GM23248 (cell line): ENCODE measurements around the gene NEK11. TPM values are rescaled to one million over a fixed set of nuclear protein-coding genes. Genes with fewer than 3 reads are reported as not detected.

ENCODE experiments used
- DNase-seq: peaks from one replicate; pipeline ENCODE4 v3.0.0-alpha.2; 2015
- H2AFZ ChIP-seq: fragments of 200-600 bp; sonication (generic); 2 replicates; pipeline ENCODE4 v1.6.1; 2016; ENCODE audit warnings: antibody characterized with exemption
- H3F3A ChIP-seq: fragments of 200-600 bp; sonication (generic); 2 replicates; pipeline ENCODE4 v1.6.1; 2016; ENCODE audit warnings: mild to moderate bottlenecking, antibody characterized with exemption, mixed run types; ENCODE audit not compliant: insufficient read depth
- H3K27ac ChIP-seq: fragments of 200-600 bp; sonication (generic); 2 replicates; pipeline ENCODE4 v1.5.1; 2016; ENCODE audit warnings: mild to moderate bottlenecking
- H3K27me3 ChIP-seq: fragments of 200-600 bp; sonication (generic); replicated peaks from 2 replicates; pipeline ENCODE4 v1.6.1; 2016; ENCODE audit warnings: mild to moderate bottlenecking; ENCODE audit not compliant: insufficient read depth
- H3K36me3 ChIP-seq: fragments of 200-600 bp; sonication (generic); 2 replicates; pipeline ENCODE4 v1.6.1; 2016; ENCODE audit warnings: low read depth, mild to moderate bottlenecking
- H3K4me1 ChIP-seq: fragments of 200-600 bp; sonication (generic); 2 replicates; pipeline ENCODE4 v1.6.1; 2016; ENCODE audit warnings: mild to moderate bottlenecking; ENCODE audit not compliant: insufficient read depth
- H3K4me2 ChIP-seq: fragments of 200-600 bp; sonication (generic); one replicate; pipeline ENCODE4 v1.6.1; 2016; ENCODE audit warnings: mild to moderate bottlenecking; ENCODE audit not compliant: unreplicated experiment
- H3K4me3 ChIP-seq: fragments of 200-600 bp; sonication (generic); 2 replicates; pipeline ENCODE4 v1.5.1; 2016; ENCODE audit warnings: mild to moderate bottlenecking
- H3K79me2 ChIP-seq: fragments of 200-600 bp; sonication (generic); 2 replicates; pipeline ENCODE4 v1.6.1; 2016; ENCODE audit warnings: mild to moderate bottlenecking; ENCODE audit not compliant: insufficient read depth
- H3K9ac ChIP-seq: fragments of 200-600 bp; sonication (generic); 2 replicates; pipeline ENCODE4 v1.6.1; 2016; ENCODE audit warnings: mild to moderate bottlenecking
- H3K9me2 ChIP-seq: fragments of 200-600 bp; sonication (generic); 2 replicates; pipeline ENCODE4 v1.6.1; 2016; ENCODE audit warnings: mixed run types, mild to moderate bottlenecking, moderate library complexity; ENCODE audit not compliant: insufficient read depth
- H3K9me3 ChIP-seq: fragments of 200-600 bp; sonication (generic); one replicate; pipeline ENCODE4 v1.6.1; 2017; ENCODE audit warnings: low read depth
- H4K20me1 ChIP-seq: fragments of 200-600 bp; sonication (generic); 2 replicates; pipeline ENCODE4 v1.6.0; 2016; ENCODE audit not compliant: insufficient read depth
- EZH2 ChIP-seq: fragments of 200-600 bp; sonication (generic); IDR thresholded peaks from 2 replicates; pipeline ENCODE4 v1.6.1; 2018; ENCODE audit warnings: antibody characterized with exemption, mild to moderate bottlenecking; ENCODE audit not compliant: insufficient read depth, poor library complexity, severe bottlenecking
- EZH2phosphoT487 ChIP-seq: fragments of 200-600 bp; sonication (generic); IDR thresholded peaks from 2 replicates; pipeline ENCODE4 v1.6.1; 2018; ENCODE audit warnings: antibody characterized with exemption, moderate library complexity, mild to moderate bottlenecking, low read depth; ENCODE audit not compliant: insufficient read depth
- WGBS, 2 experiments: methylation state at CpG; one replicate each; pipeline ENCODE4 v1.1.6; 2015 to 2017; ENCODE audit warnings: low lambda C conversion rate in 2 of 2, low coverage in 1 of 2; ENCODE audit errors: missing lambda C conversion rate in 2 of 2; 5-methylcytosine and 5-hydroxymethylcytosine counted together
- in situ Hi-C: fragments of 300-500 bp; cut with MboI; formaldehyde crosslinking; loops from 2 replicates; pipeline ENCODE4 v1.15.0; 2020
- polyA plus RNA-seq: library from polyadenylated mRNA; unstranded; fragments of >200 nt; fragmentation: Nextera tagmentation; extraction: Ambion mirVana; gene quantifications from 2 replicates; pipeline ENCODE4 v1.2.1, GENCODE V29; 2016
- total RNA-seq: library from RNA; depleted of rRNA; stranded (reverse); fragments of >200 nt; shearing (Covaris generic); gene quantifications from 2 replicates; pipeline ENCODE4 v1.2.3, GENCODE V29; 2014; rRNA removed

The NEK11 gene, protein sequence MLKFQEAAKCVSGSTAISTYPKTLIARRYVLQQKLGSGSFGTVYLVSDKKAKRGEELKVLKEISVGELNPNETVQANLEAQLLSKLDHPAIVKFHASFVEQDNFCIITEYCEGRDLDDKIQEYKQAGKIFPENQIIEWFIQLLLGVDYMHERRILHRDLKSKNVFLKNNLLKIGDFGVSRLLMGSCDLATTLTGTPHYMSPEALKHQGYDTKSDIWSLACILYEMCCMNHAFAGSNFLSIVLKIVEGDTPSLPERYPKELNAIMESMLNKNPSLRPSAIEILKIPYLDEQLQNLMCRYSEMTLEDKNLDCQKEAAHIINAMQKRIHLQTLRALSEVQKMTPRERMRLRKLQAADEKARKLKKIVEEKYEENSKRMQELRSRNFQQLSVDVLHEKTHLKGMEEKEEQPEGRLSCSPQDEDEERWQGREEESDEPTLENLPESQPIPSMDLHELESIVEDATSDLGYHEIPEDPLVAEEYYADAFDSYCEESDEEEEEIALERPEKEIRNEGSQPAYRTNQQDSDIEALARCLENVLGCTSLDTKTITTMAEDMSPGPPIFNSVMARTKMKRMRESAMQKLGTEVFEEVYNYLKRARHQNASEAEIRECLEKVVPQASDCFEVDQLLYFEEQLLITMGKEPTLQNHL
- total RNA-seq, result 15.9 and 18.5 TPM in 2 replicates
- 5.7 and 7.6 TPM in 2 replicates for polyA plus RNA-seq

DNA sequence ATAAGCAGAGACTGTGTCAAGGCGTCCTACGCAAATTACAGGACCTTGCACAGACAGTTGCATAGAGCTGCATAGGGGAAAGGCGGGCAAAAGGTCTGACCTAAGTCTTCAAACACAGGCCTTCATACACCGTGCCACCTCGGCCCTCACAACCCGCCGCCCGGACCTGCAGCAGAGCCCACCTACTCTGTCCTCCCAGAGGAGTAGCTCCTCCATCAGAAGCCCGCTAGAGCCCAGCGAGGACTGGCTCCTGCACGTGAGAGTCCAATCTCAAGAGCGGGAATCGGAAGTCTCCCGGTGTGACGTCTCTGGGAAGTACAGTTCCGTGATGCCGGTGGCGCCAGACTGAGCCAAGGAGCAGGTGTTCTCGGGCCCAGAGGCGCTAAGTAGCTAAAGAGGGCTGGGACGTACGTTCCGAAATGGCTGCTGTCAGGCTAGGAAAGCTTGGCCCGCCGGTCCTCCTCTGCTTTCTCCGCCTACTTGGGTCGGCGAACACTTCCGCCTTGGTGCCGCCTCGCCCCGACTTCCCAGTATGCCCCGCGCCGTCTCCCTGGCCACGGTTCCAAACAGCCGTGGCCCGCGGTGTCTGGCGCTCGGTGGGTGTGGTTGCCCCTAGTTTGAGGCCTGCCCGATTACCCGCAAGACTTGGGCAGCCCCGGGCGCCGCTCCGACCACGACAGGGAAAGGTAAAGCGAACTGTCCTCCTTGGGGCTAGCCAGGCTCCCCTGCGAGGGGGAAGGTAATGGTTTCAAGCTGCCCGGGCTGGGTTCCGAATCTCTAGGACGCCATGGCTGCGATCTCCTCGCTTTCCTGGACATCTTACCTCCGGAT is at the start of gene NEK11, which contains the start of gene ASTE1:
Gene NEK11 (plus strand): TSS at position 557 of the 831 bp plus-strand sequence. CDS start 2,832 bp downstream, outside the sequence.
Gene ASTE1 (minus strand): TSS at position 505 of the 831 bp plus-strand sequence. CDS start 1,519 bp downstream, outside the sequence.
- Histone ChIP-seq H3K9ac (peak within 1 kb of the TSS; percentile 92), H3F3A (no peaks in the 10 kb centered on the region), H3K9me3 (no peaks in the 10 kb centered on the region), H3K27ac (peak within 1 kb of the TSS; percentile 79), H3K4me3 (peak within 1 kb of the TSS; percentile 80), H3K9me2 (no peaks in the 10 kb centered on the region), H3K36me3 (no peaks in the 10 kb centered on the region), H2AFZ (peak within 1 kb of the TSS; percentile 93), H4K20me1 (no peaks in the 10 kb centered on the region), H3K4me1 (peaks cover 18% of the 10 kb centered on the region), H3K79me2 (peaks cover 16% of the 10 kb centered on the region), H3K4me2 (peak within 1 kb of the TSS; percentile 84), H3K27me3 (no peaks in the 10 kb centered on the region)
- 1 to 2% methylated on average over 42 to 53 of the region's 56 CpGs for WGBS, 2 experiments
- in situ Hi-C loops, result loop anchor here (25.0 kb wide), 2 partner anchors 461 to 986 kb away; no protein-coding TSS in a partner anchor
- DNase-seq, result peak; percentile 97
- TF ChIP-seq EZH2, result no peak
- TF ChIP-seq EZH2phosphoT487, result no peak

DNA sequence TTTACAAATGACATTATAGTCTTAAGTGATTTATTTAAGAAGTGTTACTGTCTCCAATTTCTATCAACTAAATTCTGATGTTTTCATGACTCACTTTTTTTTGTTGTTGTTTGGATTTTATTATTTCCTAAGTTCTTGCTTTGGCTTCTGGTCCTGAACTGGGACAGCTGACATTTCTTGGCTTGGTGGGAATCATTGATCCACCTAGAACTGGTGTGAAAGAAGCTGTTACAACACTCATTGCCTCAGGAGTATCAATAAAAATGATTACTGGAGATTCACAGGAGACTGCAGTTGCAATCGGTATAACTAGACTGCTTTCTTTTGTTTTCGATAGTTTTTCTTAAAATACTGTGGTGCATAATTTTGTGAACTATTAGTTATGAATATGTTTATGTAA is 47.6 kb upstream of the NEK11 start:
- TF ChIP-seq EZH2, result no peak
- TF ChIP-seq EZH2phosphoT487, result no peak
- 0 out of 2 replicates have a peak overlapping the region, but pooled peaks have one; percentile 16 for H3K27ac ChIP-seq
- H3K9ac ChIP-seq, result no peak overlapping the region
- peaks cover 12% of the 10 kb centered on the region; the same call in 1 of the 2 replicates for H3K4me1 ChIP-seq
- no peaks in the 10 kb centered on the region for H3K79me2 ChIP-seq
- H3K9me3 ChIP-seq, result no peaks in the 10 kb centered on the region
- in situ Hi-C loops, result no loop called here
- peaks cover 35% of the 10 kb centered on the region for H3K36me3 ChIP-seq
- H4K20me1 ChIP-seq, result no peaks in the 10 kb centered on the region
- H3K9me2 ChIP-seq, result no peaks in the 10 kb centered on the region
- no peaks in the 10 kb centered on the region for H3K27me3 ChIP-seq
- H2AFZ ChIP-seq, result no peak overlapping the region
- H3K4me2 ChIP-seq, result peak overlapping the region; percentile 32
- DNase-seq, result peak; percentile 11
- H3K4me3 ChIP-seq, result no peak overlapping the region
- H3F3A ChIP-seq, result peaks cover 12% of the 10 kb centered on the region; the same call in 1 of the 2 replicates
- 6 to 7% methylated on average over 2 of the region's 2 CpGs for WGBS, 2 experiments

DNA sequence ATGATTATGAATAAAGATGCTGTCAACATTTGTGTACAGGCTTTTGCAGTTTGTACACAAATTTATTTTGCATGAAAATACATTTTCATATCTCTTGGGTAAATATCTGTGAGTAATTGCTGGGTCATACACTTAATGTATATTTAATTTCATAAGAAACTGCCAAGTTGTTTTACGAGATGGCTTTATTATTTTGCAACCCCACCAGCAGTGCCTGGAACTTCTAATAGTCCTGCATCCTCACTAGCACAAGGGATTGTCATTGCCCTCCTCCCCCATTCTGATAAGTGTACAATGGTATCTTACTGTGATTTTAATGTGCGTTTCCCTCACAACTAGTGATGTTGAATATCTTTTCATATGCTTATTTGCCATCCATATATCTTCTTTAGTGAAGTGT is 45.2 kb upstream of the NEK11 start:
- H3K4me1 ChIP-seq, result peaks cover 12% of the 10 kb centered on the region; the same call in 1 of the 2 replicates
- H3K9me3 ChIP-seq, result no peaks in the 10 kb centered on the region
- H3K27me3 ChIP-seq, result no peaks in the 10 kb centered on the region
- H3K4me3 ChIP-seq, result no peak overlapping the region
- H3K9me2 ChIP-seq, result no peaks in the 10 kb centered on the region
- H3K36me3 ChIP-seq, result peaks cover 39% of the 10 kb centered on the region
- in situ Hi-C loops, result no loop called here
- TF ChIP-seq EZH2phosphoT487, result no peak
- no peak overlapping the region for H2AFZ ChIP-seq
- no peak overlapping the region for H3K4me2 ChIP-seq
- WGBS, 2 experiments, result 94 to 99% methylated on average over 2 of the region's 2 CpGs
- H3K9ac ChIP-seq, result no peak overlapping the region
- H3K79me2 ChIP-seq, result no peaks in the 10 kb centered on the region
- no peak for DNase-seq
- peaks cover 12% of the 10 kb centered on the region; the same call in 1 of the 2 replicates for H3F3A ChIP-seq
- H3K27ac ChIP-seq, result no peak overlapping the region
- H4K20me1 ChIP-seq, result no peaks in the 10 kb centered on the region

DNA sequence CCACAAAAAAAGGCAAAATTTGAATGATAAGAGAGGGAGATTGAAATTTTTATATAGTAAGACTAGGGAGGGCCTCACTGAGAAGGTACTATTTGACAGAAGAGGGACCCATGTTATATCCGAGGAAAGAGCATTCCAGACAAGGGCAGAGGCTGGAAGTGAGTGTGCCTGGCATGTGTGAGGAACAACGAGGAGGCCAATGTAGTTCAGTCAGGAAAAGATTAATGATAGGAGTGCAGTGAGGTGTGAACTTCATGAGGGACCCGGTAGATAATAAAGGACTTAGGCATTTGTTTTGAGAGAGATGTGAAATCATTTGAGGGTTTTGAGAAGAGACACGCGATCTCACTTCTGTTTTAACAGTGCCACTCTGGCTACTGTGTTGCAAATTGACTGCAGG is 36.4 kb upstream of the NEK11 start:
- Histone ChIP-seq H3K4me1 (no peaks in the 10 kb centered on the region), H3K27me3 (no peaks in the 10 kb centered on the region), H2AFZ (no peak overlapping the region), H3F3A (no peaks in the 10 kb centered on the region), H3K36me3 (peaks cover 18% of the 10 kb centered on the region), H3K9me2 (no peaks in the 10 kb centered on the region), H3K4me3 (no peak overlapping the region), H3K79me2 (peaks cover 12% of the 10 kb centered on the region; the same call in 1 of the 2 replicates), H3K9ac (no peak overlapping the region), H3K4me2 (no peak overlapping the region), H4K20me1 (no peaks in the 10 kb centered on the region), H3K9me3 (no peaks in the 10 kb centered on the region), H3K27ac (no peak overlapping the region)
- no peak for DNase-seq
- WGBS, 2 experiments, result 43 to 47% methylated on average over 5 of the region's 5 CpGs
- TF ChIP-seq EZH2phosphoT487 (no peak), EZH2 (no peak)
- in situ Hi-C loops, result no loop called here
